Sigmoid colon (tissue), 7 donors: ENCODE measurements around the gene CEBPB. TPM values are rescaled to one million over a fixed set of nuclear protein-coding genes. Genes with fewer than 3 reads are reported as not detected.
"Not testable (repeated sequence)": the region's sequence is repeated elsewhere in the genome, so short reads cannot be mapped to it uniquely, and the experiment has no call there.

Source experiments
- DNase-seq: peaks from one replicate; pipeline ENCODE4 v3.0.0-alpha.2; 2019
- H3K27ac ChIP-seq, 4 donors: fragments of 200-600 bp; sonication (generic); one replicate each; pipeline ENCODE4 v1.5.1; 2016 to 2019; ENCODE audit warnings: mild to moderate bottlenecking in 1 of 4
- H3K27me3 ChIP-seq, 3 donors: fragments of 200-600 bp; sonication (generic); one replicate each; pipeline ENCODE4 v1.5.1; 2019; ENCODE audit warnings: mild to moderate bottlenecking in 1 of 3
- H3K36me3 ChIP-seq, 4 donors: fragments of 200-600 bp; sonication (generic); one replicate each; pipeline ENCODE4 v1.5.1; 2016 to 2019
- H3K4me1 ChIP-seq, 4 donors: fragments of 200-600 bp; sonication (generic); one replicate each; pipeline ENCODE4 v1.5.1; 2017 to 2019
- H3K4me3 ChIP-seq, 4 donors: fragments of 200-600 bp; sonication (generic); one replicate each; pipeline ENCODE4 v1.5.1; 2017 to 2019; ENCODE audit warnings: mild to moderate bottlenecking in 2 of 4, moderate library complexity in 1 of 4
- H3K9me3 ChIP-seq, 4 donors: fragments of 200-600 bp in 3 of 4; sonication (generic) in 3 of 4; one replicate each; pipeline versions ENCODE4 v1.5.1 to v1.6.1; 2013 to 2019
- EP300 ChIP-seq, 4 donors: sonication (generic); formaldehyde crosslinking; IDR thresholded peaks; one replicate each; pipeline ENCODE4 v1.6.1; 2017; ENCODE audit warnings: antibody characterized with exemption in 4 of 4
- POLR2A ChIP-seq, 2 donors: fragments of 450-650 bp; IDR thresholded peaks; one replicate each; pipeline ENCODE4 v1.6.1; 2016; ENCODE audit warnings: antibody characterized with exemption in 2 of 2, mild to moderate bottlenecking in 2 of 2, moderate library complexity in 2 of 2
- POLR2AphosphoS5 ChIP-seq, 4 donors: sonication (generic); formaldehyde crosslinking; IDR thresholded peaks; one replicate each; pipeline ENCODE4 v1.6.1; 2017; ENCODE audit warnings: antibody characterized with exemption in 4 of 4
- WGBS, 2 donors: extraction: QIAGEN DNeasy Blood & Tissue Kit; methylation state at CpG; one replicate each; pipeline ENCODE4 v1.1.7; 2013; 5-methylcytosine and 5-hydroxymethylcytosine counted together
- intact Hi-C: fragments of 100-400 bp; cut with DNase I; formaldehyde crosslinking; loops from one replicate; pipeline ENCODE4 v1.15.1; 2023
- polyA plus RNA-seq, 3 donors: library from polyadenylated mRNA; stranded (reverse); fragments of 200-250 nt; gene quantifications; one replicate each; pipeline ENCODE4 v1.2.3, GENCODE V29; 2013
- total RNA-seq, 4 donors: library from RNA; depleted of rRNA; stranded (reverse); fragments of >200 nt; gene quantifications; one replicate each; pipeline ENCODE4 v1.1.0, GENCODE V29; 2016
- TF ChIP-seq, protein P1 (sequence below), 4 experiments: fragments of 450-650 bp in 3 of 4; fragments of 200-600 bp in 1 of 4; IDR thresholded peaks; one replicate each; pipeline ENCODE4 v1.5.1; 2016 to 2019; ENCODE audit warnings: antibody characterized with exemption in 4 of 4, mild to moderate bottlenecking in 3 of 4, moderate library complexity in 2 of 4
- donor health status: healthy with polysubstance abuse.
- donor health status: Bipolar disorder and iron deficiency.
- donor health status: healthy.

Gene CEBPB
- total and polyA plus RNA-seq, 7 donors, result 6.9 to 173 (median 53.2) TPM

- peak; percentile 61 for DNase-seq
- H3K36me3 ChIP-seq, result no peaks in the 10 kb centered on the region
- H3K9me3 ChIP-seq, result no peaks in the 10 kb centered on the region
- TF ChIP-seq EP300 (IDR thresholded peaks at IDR 0.05) (no peak), POLR2AphosphoS5 (IDR thresholded peaks at IDR 0.05) (no peak), POLR2A (IDR thresholded peaks at IDR 0.05) (no peak)
- TF ChIP-seq, protein P1, sequence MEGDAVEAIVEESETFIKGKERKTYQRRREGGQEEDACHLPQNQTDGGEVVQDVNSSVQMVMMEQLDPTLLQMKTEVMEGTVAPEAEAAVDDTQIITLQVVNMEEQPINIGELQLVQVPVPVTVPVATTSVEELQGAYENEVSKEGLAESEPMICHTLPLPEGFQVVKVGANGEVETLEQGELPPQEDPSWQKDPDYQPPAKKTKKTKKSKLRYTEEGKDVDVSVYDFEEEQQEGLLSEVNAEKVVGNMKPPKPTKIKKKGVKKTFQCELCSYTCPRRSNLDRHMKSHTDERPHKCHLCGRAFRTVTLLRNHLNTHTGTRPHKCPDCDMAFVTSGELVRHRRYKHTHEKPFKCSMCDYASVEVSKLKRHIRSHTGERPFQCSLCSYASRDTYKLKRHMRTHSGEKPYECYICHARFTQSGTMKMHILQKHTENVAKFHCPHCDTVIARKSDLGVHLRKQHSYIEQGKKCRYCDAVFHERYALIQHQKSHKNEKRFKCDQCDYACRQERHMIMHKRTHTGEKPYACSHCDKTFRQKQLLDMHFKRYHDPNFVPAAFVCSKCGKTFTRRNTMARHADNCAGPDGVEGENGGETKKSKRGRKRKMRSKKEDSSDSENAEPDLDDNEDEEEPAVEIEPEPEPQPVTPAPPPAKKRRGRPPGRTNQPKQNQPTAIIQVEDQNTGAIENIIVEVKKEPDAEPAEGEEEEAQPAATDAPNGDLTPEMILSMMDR (IDR thresholded peaks at IDR 0.05), result no peak
- no peaks in the 10 kb centered on the region for H3K27me3 ChIP-seq
- no peak overlapping the region for H3K27ac ChIP-seq
- intact Hi-C loops, result no loop called here
- H3K4me1 ChIP-seq, result peaks cover 0 to 17% (median 15%) of the 10 kb centered on the region in 4 donors
- H3K4me3 ChIP-seq, result no peak overlapping the region
- 95% methylated on average over 18 of the region's 18 CpGs for WGBS, 2 donors
These were observed 14.4 kb upstream of the CEBPB start for GRCh38 chr20:50175938-50176933.

DNA sequence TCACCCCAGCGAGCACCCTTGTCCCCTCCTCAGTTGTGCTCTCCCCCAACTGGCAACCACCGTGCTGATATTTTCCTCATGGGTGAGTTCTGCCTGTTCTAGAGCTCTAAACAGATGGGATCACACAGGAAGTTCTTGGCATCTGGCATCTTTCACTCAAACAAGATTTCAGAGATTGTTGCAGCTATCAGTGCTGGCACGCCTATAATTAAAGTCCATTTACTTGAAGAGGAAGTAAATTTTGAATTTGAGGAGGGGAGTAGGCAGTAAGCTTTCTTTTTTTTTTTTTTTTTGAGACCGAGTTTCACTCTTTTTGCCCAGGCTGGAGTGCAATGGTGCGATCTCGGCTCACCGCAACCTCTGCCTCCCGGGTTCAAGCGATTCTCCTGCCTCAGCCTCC lies 12.0 kb upstream of the CEBPB start:
- H3K9me3 ChIP-seq, H3K27ac ChIP-seq, intact Hi-C loops, H3K4me3 ChIP-seq, H3K27me3 ChIP-seq, H3K36me3 ChIP-seq, DNase-seq, H3K4me1 ChIP-seq: not testable (repeated sequence)
- WGBS, 2 donors, result 66 to 77% methylated on average over 9 of the region's 9 CpGs

- intact Hi-C loops, result no loop called here
- H3K27me3 ChIP-seq, result no peaks in the 10 kb centered on the region
- peaks cover 0 to 1% (median 0%) of the 10 kb centered on the region in 4 donors for H3K4me1 ChIP-seq
- H3K9me3 ChIP-seq, result no peaks in the 10 kb centered on the region
- DNase-seq, result no peak
- 94 to 95% methylated on average over 10 of the region's 10 CpGs for WGBS, 2 donors
- no peak overlapping the region for H3K27ac ChIP-seq
- H3K36me3 ChIP-seq, result no peaks in the 10 kb centered on the region
- H3K4me3 ChIP-seq, result no peak overlapping the region
- TF ChIP-seq POLR2A (IDR thresholded peaks at IDR 0.05) (no peak), EP300 (IDR thresholded peaks at IDR 0.05) (no peak), POLR2AphosphoS5 (IDR thresholded peaks at IDR 0.05) (no peak)
- TF ChIP-seq, protein P1 (IDR thresholded peaks at IDR 0.05), result no peak
These were observed 9.3 kb upstream of the CEBPB start for GRCh38 chr20:50181344-50181743.

DNA sequence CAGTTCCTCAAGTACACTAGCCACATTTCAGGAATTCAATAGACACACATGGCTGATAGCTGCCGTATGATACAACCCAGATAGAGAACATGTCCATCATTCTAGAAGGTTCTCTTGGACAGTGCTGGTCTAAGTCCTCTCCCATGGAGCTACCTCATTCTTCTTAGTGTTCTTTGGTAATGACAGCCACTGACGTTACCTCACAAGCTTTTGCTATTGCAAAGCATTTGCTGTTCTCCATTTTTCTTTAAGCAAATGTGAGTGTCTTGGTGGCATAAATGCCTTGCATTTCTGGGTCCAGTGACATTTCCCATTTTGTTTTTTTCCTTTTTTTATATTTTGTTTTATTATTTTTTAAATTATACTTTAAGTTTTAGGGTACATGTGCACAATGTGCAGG lies 8.3 kb upstream of the CEBPB start:
- H3K4me3 ChIP-seq, result no peak overlapping the region
- H3K9me3 ChIP-seq, result no peaks in the 10 kb centered on the region
- intact Hi-C loops, result no loop called here
- TF ChIP-seq POLR2AphosphoS5 (IDR thresholded peaks at IDR 0.05), result no peak
- TF ChIP-seq, protein P1 (IDR thresholded peaks at IDR 0.05), result no peak
- TF ChIP-seq POLR2A (IDR thresholded peaks at IDR 0.05), result no peak
- TF ChIP-seq EP300 (IDR thresholded peaks at IDR 0.05), result no peak
- no peaks in the 10 kb centered on the region for H3K27me3 ChIP-seq
- H3K4me1 ChIP-seq, result peaks cover 0 to 10% (median 3%) of the 10 kb centered on the region in 4 donors
- no peak for DNase-seq
- no peak overlapping the region for H3K27ac ChIP-seq
- no peaks in the 10 kb centered on the region for H3K36me3 ChIP-seq
- WGBS, 2 donors, result 78 to 81% methylated on average over 2 of the region's 2 CpGs

- no peak for TF ChIP-seq EP300 (IDR thresholded peaks at IDR 0.05)
- no peak for TF ChIP-seq POLR2AphosphoS5 (IDR thresholded peaks at IDR 0.05)
- TF ChIP-seq POLR2A (IDR thresholded peaks at IDR 0.05), result no peak
- TF ChIP-seq, protein P1 (IDR thresholded peaks at IDR 0.05), result no peak
- WGBS, 2 donors, result 89 to 91% methylated on average over 5 of the region's 5 CpGs
- intact Hi-C loops, result loop anchor here (5.0 kb wide), 1 partner anchor 557 kb away; no protein-coding TSS in a partner anchor
- Histone ChIP-seq H3K9me3 (no peaks in the 10 kb centered on the region), H3K27ac (no peak overlapping the region), H3K4me1 (peaks cover 0 to 22% (median 12%) of the 10 kb centered on the region in 4 donors), H3K27me3 (no peaks in the 10 kb centered on the region), H3K36me3 (no peaks in the 10 kb centered on the region), H3K4me3 (no peak overlapping the region)
- no peak for DNase-seq
These were observed 5.2 kb upstream of the CEBPB start for GRCh38 chr20:50185426-50185825.
